Caco-2 (cell line): ENCODE results near the gene KLHDC9. TPM values are rescaled to one million over a fixed set of nuclear protein-coding genes. Genes with fewer than 3 reads are reported as not detected.

Source experiments
- BruUV-seq: library from RNA; stranded (reverse); fragments of 400-500 nt; replicated peaks from 2 replicates; lab custom pipeline; 2021; lab: Mats Ljungman, UMichigan
- CTCF ChIA-PET: fragments of 300-600 bp; sonication (Branson Sonifier 250); formaldehyde crosslinking; loops from one replicate; lab custom pipeline; 2022; ENCODE audit warnings: antibody characterized with exemption; lab: Charles Lee
- POLR2A ChIA-PET: fragments of 300-600 bp; sonication (Branson Sonifier 250); formaldehyde crosslinking; loops from one replicate; lab custom pipeline; 2022; ENCODE audit warnings: antibody characterized with exemption; lab: Charles Lee
- DNase-seq, 2 experiments: peaks; one replicate each; pipeline versions ENCODE4 v3.0.0 to v3.0.0-alpha.2; 2020 to 2022
- H3K27me3 ChIP-seq: replicated peaks from 2 replicates; pipeline ENCODE4 v1.6.0; 2011; ENCODE audit warnings: low read length; ENCODE audit not compliant: control insufficient read depth, insufficient read depth
- H3K36me3 ChIP-seq: 2 replicates; pipeline ENCODE4 v1.5.1; 2011; ENCODE audit warnings: low read length; ENCODE audit not compliant: control insufficient read depth, insufficient read depth
- H3K4me1 ChIP-seq: fragments of 250-450 bp; sonication (Bioruptor Pico); 2 replicates; pipeline ENCODE4 v1.5.1; 2020; ENCODE audit warnings: mild to moderate bottlenecking
- H3K4me3 ChIP-seq: 2 replicates; pipeline ENCODE4 v1.5.1; 2011; ENCODE audit warnings: low read depth, mild to moderate bottlenecking, control low read depth, low read length
- H3K9me3 ChIP-seq: fragments of 250-450 bp; sonication (Bioruptor Pico); 2 replicates; pipeline ENCODE4 v1.5.1; 2020; ENCODE audit warnings: mild to moderate bottlenecking, moderate library complexity
- H3K27ac Mint-ChIP-seq: one replicate; pipeline ENCODE4 v1.8.0; 2022; ENCODE audit warnings: mixed read lengths; ENCODE audit not compliant: unreplicated experiment
- H3K27me3 Mint-ChIP-seq: one replicate; pipeline ENCODE4 v1.8.0; 2022; ENCODE audit warnings: mixed read lengths; ENCODE audit not compliant: insufficient read depth, unreplicated experiment
- H3K36me3 Mint-ChIP-seq: one replicate; pipeline ENCODE4 v1.8.0; 2022; ENCODE audit warnings: mild to moderate bottlenecking, mixed read lengths; ENCODE audit not compliant: insufficient read depth, unreplicated experiment
- H3K4me1 Mint-ChIP-seq: one replicate; pipeline ENCODE4 v1.8.0; 2022; ENCODE audit warnings: low read depth, mixed read lengths; ENCODE audit not compliant: unreplicated experiment
- H3K4me3 Mint-ChIP-seq: one replicate; pipeline ENCODE4 v1.8.0; 2022; ENCODE audit warnings: mild to moderate bottlenecking, moderate library complexity, mixed read lengths; ENCODE audit not compliant: unreplicated experiment
- H3K9me3 Mint-ChIP-seq: one replicate; pipeline ENCODE4 v1.8.0; 2022; ENCODE audit warnings: mixed read lengths; ENCODE audit not compliant: unreplicated experiment
- CTCF ChIP-seq, 2 experiments: fragments of 200-600 bp in 1 of 2; IDR thresholded peaks; 1 replicate in 1 of 2; 2 replicates in 1 of 2; pipeline versions ENCODE4 v1.5.1 to v1.8.0; 2011 to 2022; ENCODE audit warnings: antibody characterized with exemption in 1 of 2, control low read depth in 1 of 2, inconsistent platforms in 1 of 2, low read depth in 1 of 2, low read length in 1 of 2, mild to moderate bottlenecking in 1 of 2, moderate library complexity in 1 of 2; ENCODE audit not compliant: insufficient read depth in 1 of 2, severe bottlenecking in 1 of 2, unreplicated experiment in 1 of 2
- intact Hi-C: fragments of 100-400 bp; cut with micrococcal nuclease; formaldehyde crosslinking; loops from one replicate; pipeline ENCODE4 v1.10.0; 2022; ENCODE audit not compliant: unreplicated experiment
- total RNA-seq: library from RNA; stranded (reverse); gene quantifications from 2 replicates; pipeline ENCODE4 v1.2.3, GENCODE V29; 2022

KLHDC9 gene
- total RNA-seq, 1 experiment from 2014 or later = 2.0 TPM

- H3K4me1 ChIP-seq = no peaks in the 10 kb centered on the region
- Mint-ChIP-seq H3K4me3 (no peak overlapping the region), H3K4me1 (peaks cover 17% of the 10 kb centered on the region), H3K27ac (no peak overlapping the region), H3K27me3 (no peaks in the 10 kb centered on the region), H3K9me3 (no peaks in the 10 kb centered on the region), H3K36me3 (no peaks in the 10 kb centered on the region)
- intact Hi-C loops = loop anchor here (1.0 kb wide), 3 partner anchors 41 to 142 kb away; partner anchors contain the start of gene KLHDC9
- H3K36me3 ChIP-seq = no peaks in the 10 kb centered on the region
- DNase-seq = peak in 1 of 2 experiments; percentile 71
- no peaks in the 10 kb centered on the region for H3K27me3 ChIP-seq
- ChIA-PET CTCF (interaction anchor here (0.6 kb wide), 1 partner anchor 146 kb away, joined by 8 read pairs; no protein-coding TSS in a partner anchor), POLR2A (no interaction called here)
- no peak overlapping the region for H3K4me3 ChIP-seq
- BruUV-seq = no TSS peak
- TF ChIP-seq CTCF (IDR thresholded peaks at IDR 0.05; ENCODE audit: insufficient read depth in 1 of 2, low read depth in 1 of 2, low read length in 1 of 2, severe bottlenecking in 1 of 2, unreplicated experiment in 1 of 2) = peak; percentile 52 to 54
- H3K9me3 ChIP-seq = no peaks in the 10 kb centered on the region
Observed at GRCh38 chr1:161139766-161140165, 41.6 kb downstream of the KLHDC9 start.

GRCh38 chr1:161140755-161141400 is 42.7 kb downstream of the KLHDC9 start:
- DNase-seq = no peak
- H3K27me3 Mint-ChIP-seq = no peaks in the 10 kb centered on the region
- no peaks in the 10 kb centered on the region for H3K9me3 Mint-ChIP-seq
- Histone ChIP-seq H3K4me1 (no peaks in the 10 kb centered on the region), H3K27me3 (no peaks in the 10 kb centered on the region), H3K36me3 (no peaks in the 10 kb centered on the region), H3K9me3 (no peaks in the 10 kb centered on the region), H3K4me3 (no peak overlapping the region)
- POLR2A ChIA-PET = interaction anchor here (0.5 to 1.1 kb wide), 2 partner anchors 8 to 100 kb away, joined by 4 to 7 read pairs; partner anchors contain the start of gene DEDD
- no peak for TF ChIP-seq CTCF (IDR thresholded peaks at IDR 0.05; ENCODE audit: insufficient read depth in 1 of 2, low read depth in 1 of 2, low read length in 1 of 2, severe bottlenecking in 1 of 2, unreplicated experiment in 1 of 2)
- no peak overlapping the region for H3K4me3 Mint-ChIP-seq
- H3K4me1 Mint-ChIP-seq = peaks cover 17% of the 10 kb centered on the region
- no peaks in the 10 kb centered on the region for H3K36me3 Mint-ChIP-seq
- BruUV-seq = no TSS peak
- intact Hi-C loops = loop anchor here (1.0 kb wide), 1 partner anchor 144 kb away; no protein-coding TSS in a partner anchor
- no peak overlapping the region for H3K27ac Mint-ChIP-seq
- CTCF ChIA-PET = no interaction called here

GRCh38 chr1:161145832-161146231 is 47.7 kb downstream of the KLHDC9 start:
- no peaks in the 10 kb centered on the region for H3K36me3 Mint-ChIP-seq
- TF ChIP-seq CTCF (IDR thresholded peaks at IDR 0.05; ENCODE audit: insufficient read depth in 1 of 2, low read depth in 1 of 2, low read length in 1 of 2, severe bottlenecking in 1 of 2, unreplicated experiment in 1 of 2) = no peak
- no peaks in the 10 kb centered on the region for H3K36me3 ChIP-seq
- POLR2A ChIA-PET = no interaction called here
- no peak overlapping the region for H3K4me3 Mint-ChIP-seq
- H3K9me3 ChIP-seq = no peaks in the 10 kb centered on the region
- no peak overlapping the region for H3K4me3 ChIP-seq
- no peaks in the 10 kb centered on the region for H3K27me3 Mint-ChIP-seq
- no peaks in the 10 kb centered on the region for H3K4me1 ChIP-seq
- intact Hi-C loops = no loop called here
- H3K27me3 ChIP-seq = no peaks in the 10 kb centered on the region
- H3K27ac Mint-ChIP-seq = no peak overlapping the region
- H3K9me3 Mint-ChIP-seq = no peaks in the 10 kb centered on the region
- BruUV-seq = no TSS peak
- H3K4me1 Mint-ChIP-seq = no peaks in the 10 kb centered on the region
- CTCF ChIA-PET = interaction anchor here (0.6 to 0.9 kb wide), 2 partner anchors 15 to 74 kb away, joined by 4 read pairs; no protein-coding TSS in a partner anchor
- no peak for DNase-seq

Other genes with a start within 250 kb of the KLHDC9 start
- gene CD244, start 235.5 kb upstream of the KLHDC9 start, total RNA-seq = 0.11 TPM in 1 of 2 replicates, not detected in the other
- gene ITLN1, start 213.2 kb upstream of the KLHDC9 start, total RNA-seq = 0.37 TPM in 1 of 2 replicates, not detected in the other
- 0.93 and 1.3 TPM in 2 replicates for gene ITLN2, start 143.6 kb upstream of the KLHDC9 start, total RNA-seq
- gene F11R, start 77.2 kb upstream of the KLHDC9 start, total RNA-seq = 182 and 196 TPM in 2 replicates
- gene TSTD1, start 59.4 kb upstream of the KLHDC9 start, total RNA-seq = 24.8 and 26.8 TPM in 2 replicates
- gene USF1, start 52.4 kb upstream of the KLHDC9 start, total RNA-seq = 49.7 and 52.7 TPM in 2 replicates
- gene ARHGAP30, start 28.5 kb upstream of the KLHDC9 start, total RNA-seq = not detected in 2 replicates
- gene NECTIN4, start 8.8 kb upstream of the KLHDC9 start, total RNA-seq = 0.20 and 0.74 TPM in 2 replicates
- gene PFDN2, start 19.7 kb downstream of the KLHDC9 start, total RNA-seq = 80.0 and 88.0 TPM in 2 replicates
- gene NIT1, start 19.7 kb downstream of the KLHDC9 start, total RNA-seq = 41.8 and 42.1 TPM in 2 replicates
- 33.8 and 37.0 TPM in 2 replicates for gene DEDD, start 34.3 kb downstream of the KLHDC9 start, total RNA-seq
- 98.2 and 105 TPM in 2 replicates for gene UFC1, start 55.6 kb downstream of the KLHDC9 start, total RNA-seq
- 38.2 and 39.8 TPM in 2 replicates for gene USP21, start 61.1 kb downstream of the KLHDC9 start, total RNA-seq
- gene PPOX, start 68.1 kb downstream of the KLHDC9 start, total RNA-seq = 25.0 and 25.4 TPM in 2 replicates
- gene B4GALT3, start 79.1 kb downstream of the KLHDC9 start, total RNA-seq = 39.6 and 48.1 TPM in 2 replicates
- 0.23 and 0.32 TPM in 2 replicates for gene ADAMTS4, start 100.7 kb downstream of the KLHDC9 start, total RNA-seq
- gene NDUFS2, start 104.0 kb downstream of the KLHDC9 start, total RNA-seq = 110 and 115 TPM in 2 replicates
- 1.5 and 2.6 TPM in 2 replicates for gene FCER1G, start 116.9 kb downstream of the KLHDC9 start, total RNA-seq
- 711 and 784 TPM in 2 replicates for gene APOA2, start 125.3 kb downstream of the KLHDC9 start, total RNA-seq
- gene TOMM40L, start 127.7 kb downstream of the KLHDC9 start, total RNA-seq = 23.1 and 24.0 TPM in 2 replicates
- gene NR1I3, start 139.8 kb downstream of the KLHDC9 start, total RNA-seq = not detected in 2 replicates
- gene PCP4L1, start 160.4 kb downstream of the KLHDC9 start, total RNA-seq = 2.5 and 3.3 TPM in 2 replicates
- gene MPZ, start 211.6 kb downstream of the KLHDC9 start, total RNA-seq = 0.20 and 0.23 TPM in 2 replicates
- gene SDHC, start 216.0 kb downstream of the KLHDC9 start, total RNA-seq = 261 and 268 TPM in 2 replicates